Activated naive CD4-positive, alpha-beta T cell treated with anti-CD3 and anti-CD28 coated beads, Interleukin-2, amount 10 ng/mL, durations not matched to agents 7 days and 5 days (primary cell): Measurements from ENCODE around the gene FUZ.

Experiments used
- CTCF ChIA-PET: fragments of 350-600 bp; sonication (Branson Sonifier 250); formaldehyde crosslinking; loops from one replicate; lab custom pipeline; 2021; ENCODE audit warnings: antibody characterized with exemption; lab: Charles Lee
- DNase-seq: peaks from one replicate; pipeline ENCODE4 v3.0.0-alpha.2; 2020
- H3K27ac Mint-ChIP-seq: one replicate; pipeline ENCODE4 v1.8.0; 2021; ENCODE audit warnings: mild to moderate bottlenecking, moderate library complexity, mixed read lengths
- H3K27me3 Mint-ChIP-seq: one replicate; pipeline ENCODE4 v1.8.0; 2021; ENCODE audit warnings: mild to moderate bottlenecking, mixed read lengths
- H3K36me3 Mint-ChIP-seq: one replicate; pipeline ENCODE4 v1.8.0; 2021; ENCODE audit warnings: mixed read lengths
- H3K4me1 Mint-ChIP-seq: one replicate; pipeline ENCODE4 v1.8.0; 2021; ENCODE audit warnings: mixed read lengths
- H3K4me3 Mint-ChIP-seq: one replicate; pipeline ENCODE4 v1.8.0; 2021; ENCODE audit warnings: mild to moderate bottlenecking, moderate library complexity, mixed read lengths
- H3K9me3 Mint-ChIP-seq: one replicate; pipeline ENCODE4 v1.8.0; 2021; ENCODE audit warnings: mixed read lengths

The FUZ gene

GRCh38 chr19:49812997-49813861, at the start of gene FUZ:
Gene FUZ, minus strand, starts transcription at chr19:49813292. Its CDS starts 186 bp downstream, at chr19:49813106.
- Mint-ChIP-seq H3K9me3 (no peaks in the 10 kb centered on the region), H3K27me3 (peaks cover 4% of the 10 kb centered on the region), H3K27ac (peak within 1 kb of the TSS; percentile 93), H3K4me1 (peaks cover 43% of the 10 kb centered on the region), H3K36me3 (peaks cover 7% of the 10 kb centered on the region), H3K4me3 (peak within 1 kb of the TSS; percentile 88)
- CTCF ChIA-PET: interaction anchor here (0.6 to 1.0 kb wide), 3 partner anchors 96 to 153 kb away, joined by 3 to 5 read pairs (median 3); no protein-coding TSS in a partner anchor
- peak; percentile 96 for DNase-seq

- CTCF ChIA-PET: no interaction called here
- H3K27me3 Mint-ChIP-seq: no peaks in the 10 kb centered on the region
- peak; percentile 44 for DNase-seq
- peaks cover 36% of the 10 kb centered on the region for H3K4me1 Mint-ChIP-seq
- no peaks in the 10 kb centered on the region for H3K9me3 Mint-ChIP-seq
- no peak overlapping the region for H3K4me3 Mint-ChIP-seq
- no peak overlapping the region for H3K27ac Mint-ChIP-seq
- peaks cover 44% of the 10 kb centered on the region for H3K36me3 Mint-ChIP-seq
Observed at GRCh38 chr19:49862391-49863253, 49.5 kb upstream of the FUZ start.

- CTCF ChIA-PET: interaction anchor here (1.0 kb wide), 1 partner anchor 10 kb away, joined by 3 read pairs; no protein-coding TSS in a partner anchor
- Mint-ChIP-seq H3K9me3 (no peaks in the 10 kb centered on the region), H3K4me1 (peaks cover 31% of the 10 kb centered on the region), H3K27ac (no peak overlapping the region), H3K27me3 (no peaks in the 10 kb centered on the region), H3K36me3 (peaks cover 46% of the 10 kb centered on the region), H3K4me3 (no peak overlapping the region)
- DNase-seq: no peak
Observed at GRCh38 chr19:49861541-49862378, 48.7 kb upstream of the FUZ start.

GRCh38 chr19:49861107-49861506, 48.0 kb upstream of the FUZ start:
- Mint-ChIP-seq H3K4me3 (no peak overlapping the region), H3K9me3 (no peaks in the 10 kb centered on the region), H3K36me3 (peaks cover 41% of the 10 kb centered on the region), H3K4me1 (peaks cover 25% of the 10 kb centered on the region), H3K27me3 (no peaks in the 10 kb centered on the region), H3K27ac (no peak overlapping the region)
- CTCF ChIA-PET: interaction anchor here (1.0 kb wide), 1 partner anchor 9 kb away, joined by 3 read pairs; no protein-coding TSS in a partner anchor
- DNase-seq: no peak

GRCh38 chr19:49860336-49861102, 47.4 kb upstream of the FUZ start:
- CTCF ChIA-PET: interaction anchor here (1.0 kb wide), 1 partner anchor 9 kb away, joined by 3 read pairs; no protein-coding TSS in a partner anchor
- peaks cover 41% of the 10 kb centered on the region for H3K36me3 Mint-ChIP-seq
- no peak overlapping the region for H3K4me3 Mint-ChIP-seq
- H3K27ac Mint-ChIP-seq: peak overlapping the region; percentile 28
- DNase-seq: no peak
- H3K9me3 Mint-ChIP-seq: no peaks in the 10 kb centered on the region
- peaks cover 19% of the 10 kb centered on the region for H3K4me1 Mint-ChIP-seq
- no peaks in the 10 kb centered on the region for H3K27me3 Mint-ChIP-seq

- H3K36me3 Mint-ChIP-seq: peaks cover 39% of the 10 kb centered on the region
- no peak overlapping the region for H3K4me3 Mint-ChIP-seq
- H3K4me1 Mint-ChIP-seq: peaks cover 12% of the 10 kb centered on the region
- no peak for DNase-seq
- H3K27ac Mint-ChIP-seq: no peak overlapping the region
- no peaks in the 10 kb centered on the region for H3K9me3 Mint-ChIP-seq
- CTCF ChIA-PET: no interaction called here
- no peaks in the 10 kb centered on the region for H3K27me3 Mint-ChIP-seq
Observed at GRCh38 chr19:49859682-49860335, 46.7 kb upstream of the FUZ start.

GRCh38 chr19:49858088-49858985, 45.2 kb upstream of the FUZ start:
- peaks cover 5% of the 10 kb centered on the region for H3K27me3 Mint-ChIP-seq
- CTCF ChIA-PET: no interaction called here
- H3K36me3 Mint-ChIP-seq: peaks cover 26% of the 10 kb centered on the region
- H3K27ac Mint-ChIP-seq: no peak overlapping the region
- no peaks in the 10 kb centered on the region for H3K9me3 Mint-ChIP-seq
- DNase-seq: no peak
- H3K4me1 Mint-ChIP-seq: peaks cover 5% of the 10 kb centered on the region
- H3K4me3 Mint-ChIP-seq: no peak overlapping the region

GRCh38 chr19:49857838-49858087, 44.7 kb upstream of the FUZ start:
- DNase-seq: no peak
- peaks cover 7% of the 10 kb centered on the region for H3K27me3 Mint-ChIP-seq
- no peaks in the 10 kb centered on the region for H3K9me3 Mint-ChIP-seq
- H3K4me1 Mint-ChIP-seq: peaks cover 4% of the 10 kb centered on the region
- H3K36me3 Mint-ChIP-seq: peaks cover 23% of the 10 kb centered on the region
- H3K4me3 Mint-ChIP-seq: no peak overlapping the region
- no peak overlapping the region for H3K27ac Mint-ChIP-seq
- CTCF ChIA-PET: no interaction called here

GRCh38 chr19:49857061-49857837, 44.2 kb upstream of the FUZ start:
- CTCF ChIA-PET: no interaction called here
- no peak overlapping the region for H3K27ac Mint-ChIP-seq
- H3K4me1 Mint-ChIP-seq: peaks cover 10% of the 10 kb centered on the region
- no peak overlapping the region for H3K4me3 Mint-ChIP-seq
- H3K36me3 Mint-ChIP-seq: peaks cover 28% of the 10 kb centered on the region
- H3K27me3 Mint-ChIP-seq: peaks cover 12% of the 10 kb centered on the region
- no peaks in the 10 kb centered on the region for H3K9me3 Mint-ChIP-seq
- no peak for DNase-seq

- no peak overlapping the region for H3K4me3 Mint-ChIP-seq
- peaks cover 14% of the 10 kb centered on the region for H3K4me1 Mint-ChIP-seq
- no peaks in the 10 kb centered on the region for H3K9me3 Mint-ChIP-seq
- H3K36me3 Mint-ChIP-seq: peaks cover 28% of the 10 kb centered on the region
- CTCF ChIA-PET: no interaction called here
- DNase-seq: no peak
- H3K27ac Mint-ChIP-seq: no peak overlapping the region
- H3K27me3 Mint-ChIP-seq: peaks cover 18% of the 10 kb centered on the region
Observed at GRCh38 chr19:49856574-49857021, 43.5 kb upstream of the FUZ start.

GRCh38 chr19:49855676-49856573, 42.8 kb upstream of the FUZ start:
- Mint-ChIP-seq H3K36me3 (peaks cover 26% of the 10 kb centered on the region), H3K27ac (no peak overlapping the region)
- CTCF ChIA-PET: no interaction called here

More at GRCh38 chr19:49855676-49856573, 42.8 kb upstream of the FUZ start:
- Mint-ChIP-seq H3K4me1 (peaks cover 14% of the 10 kb centered on the region), H3K4me3 (no peak overlapping the region), H3K9me3 (no peaks in the 10 kb centered on the region), H3K27me3 (peaks cover 18% of the 10 kb centered on the region)
- DNase-seq: no peak
